NCI-H345 (cell line): ENCODE measurements around the gene FYN.
A peak's percentile ranks its signal among the peaks of the same experiment; 100 is the strongest.
"Not testable (repeated sequence)": the region's sequence is repeated elsewhere in the genome, so short reads cannot be mapped to it uniquely, and the experiment has no call there.

Experiments used
- DNase-seq: peaks from one replicate; lab custom pipeline; 2025; lab: John Stamatoyannopoulos, UW

The FYN gene

DNA sequence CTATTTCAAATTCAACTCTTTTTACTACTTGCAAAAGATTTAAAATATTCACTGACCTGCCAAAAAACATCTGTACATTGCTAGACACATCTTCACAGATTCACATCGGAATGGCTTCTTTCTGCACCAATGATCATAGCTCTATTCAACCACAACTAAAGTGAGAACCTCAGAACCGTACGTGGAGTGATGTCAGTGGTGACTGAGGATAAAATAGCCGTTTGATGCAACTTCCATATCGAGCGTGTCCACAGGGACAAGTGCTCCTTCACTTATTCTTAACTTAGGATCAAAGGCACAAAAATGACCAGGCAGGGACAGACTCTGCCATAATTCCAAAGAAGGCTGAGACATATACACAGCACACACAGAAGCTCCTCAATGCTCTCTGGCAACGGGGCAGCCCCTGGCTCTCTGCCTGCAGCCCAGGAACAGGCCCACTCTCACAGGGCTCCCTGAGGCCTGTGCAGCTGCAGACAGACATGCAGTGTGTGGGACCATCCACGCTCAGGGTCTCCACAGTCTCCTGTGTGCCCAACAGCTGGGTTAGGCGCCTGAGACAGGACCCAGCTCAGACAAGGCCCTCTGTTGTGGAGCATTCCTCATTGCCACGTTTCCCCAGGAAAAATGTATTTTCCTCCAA lies 22.8 kb downstream of the FYN start:
- no peak for DNase-seq

DNA sequence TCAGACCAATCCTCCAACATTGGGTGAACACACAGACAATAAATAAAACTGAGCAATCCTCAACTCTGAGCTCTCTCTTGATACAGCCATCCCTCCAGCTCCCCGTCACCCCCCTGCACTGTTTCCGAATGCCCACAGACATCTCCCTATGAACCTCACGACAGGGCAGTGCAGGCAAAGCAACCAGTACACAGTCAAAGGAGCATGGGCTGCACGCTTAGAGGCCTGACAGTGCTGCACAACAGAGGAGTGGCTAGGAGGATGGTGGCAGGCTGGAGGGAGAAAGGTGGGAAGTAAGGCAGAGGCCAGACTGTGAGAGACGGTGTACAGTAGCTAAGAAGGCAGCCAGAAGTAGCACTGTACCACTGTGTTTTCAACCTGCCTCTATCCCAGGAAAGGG lies 24.0 kb downstream of the FYN start:
- DNase-seq, result no peak

DNA sequence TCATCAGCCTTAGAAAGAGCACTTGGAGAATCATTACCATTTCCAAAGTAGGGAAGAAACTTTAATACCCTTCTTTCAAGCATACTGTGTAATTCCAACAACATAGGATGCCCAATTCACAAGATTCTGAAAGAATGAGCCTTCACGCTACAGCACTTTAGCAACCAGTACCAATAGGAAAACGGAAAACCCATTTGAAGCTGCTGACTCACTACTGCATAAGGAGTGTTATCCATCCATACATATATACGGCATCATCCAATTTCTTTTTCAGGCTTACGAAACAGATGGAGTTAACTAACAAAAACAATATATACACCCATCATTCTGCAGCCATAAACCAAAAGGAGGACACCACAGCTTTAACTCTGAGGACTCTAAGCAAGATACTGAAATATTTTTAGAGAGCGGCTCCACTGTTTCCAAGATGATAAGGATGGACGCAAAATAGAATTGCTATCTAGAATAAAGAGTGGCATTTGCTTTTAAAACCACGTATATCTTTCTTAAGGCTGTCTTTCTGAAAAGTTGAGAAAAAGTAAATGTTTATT lies 24.9 kb downstream of the FYN start:
- DNase-seq, result no peak

DNA sequence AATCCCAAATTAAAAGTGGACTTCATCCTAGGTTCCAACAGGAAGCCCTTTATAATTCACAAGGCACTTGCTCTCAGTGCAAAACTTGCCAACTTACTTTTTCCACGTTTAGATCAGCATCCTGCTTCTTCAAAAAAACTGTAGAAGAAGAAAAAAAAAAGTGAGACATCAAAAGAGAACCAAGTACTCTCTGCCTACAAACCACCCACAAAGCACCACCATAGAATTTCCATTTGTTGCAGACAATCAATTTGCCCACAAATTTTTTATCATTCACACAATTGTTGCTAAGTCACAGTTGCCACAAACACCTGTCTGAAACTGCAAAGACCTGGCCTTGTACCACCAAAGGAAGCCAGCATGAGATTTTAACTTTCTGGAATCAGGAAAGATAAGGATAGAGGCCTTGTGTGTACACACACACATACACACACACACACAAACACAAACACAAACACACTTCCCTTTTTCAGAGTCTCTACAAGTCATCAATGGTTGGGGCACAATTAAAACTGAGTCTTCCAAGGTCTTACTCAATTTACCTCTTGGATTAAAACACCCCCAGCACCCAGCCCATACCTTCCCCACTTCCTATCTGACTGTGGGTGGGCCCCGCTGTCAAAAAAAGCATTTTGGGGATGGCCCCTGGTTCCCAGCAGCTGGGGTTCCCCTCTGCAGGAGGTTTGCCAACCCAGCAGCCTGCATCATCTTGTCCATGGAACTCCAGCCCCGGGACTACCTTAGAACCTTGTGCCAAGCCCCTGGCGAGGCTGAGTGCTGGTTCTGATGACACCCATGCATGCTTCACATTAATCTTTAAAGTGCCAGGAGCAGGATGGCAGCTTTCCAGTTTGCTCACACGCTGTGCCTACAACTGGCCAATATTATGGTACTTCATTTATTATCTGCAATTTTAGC lies 26.5 kb downstream of the FYN start:
- DNase-seq, result peak; percentile 37

DNA sequence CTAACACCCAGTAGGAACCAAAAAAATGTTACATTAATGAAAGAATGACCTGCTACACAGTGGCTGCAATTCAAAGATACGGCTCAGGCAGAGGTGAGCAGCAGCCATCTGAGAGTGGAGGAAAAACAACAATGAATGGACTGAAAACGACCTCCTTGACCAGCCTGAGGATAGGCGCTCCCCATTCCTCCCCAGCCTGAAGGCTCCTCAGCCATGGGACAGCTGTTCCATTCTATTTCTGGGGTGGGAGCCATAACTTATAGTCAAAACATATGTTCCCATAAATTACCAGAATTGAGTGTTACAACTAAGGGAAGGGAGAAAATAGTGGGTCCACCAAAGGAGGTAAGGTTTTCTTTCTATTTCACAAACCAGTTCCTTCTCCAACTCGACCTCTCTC lies 27.2 kb downstream of the FYN start:
- no peak for DNase-seq

DNA sequence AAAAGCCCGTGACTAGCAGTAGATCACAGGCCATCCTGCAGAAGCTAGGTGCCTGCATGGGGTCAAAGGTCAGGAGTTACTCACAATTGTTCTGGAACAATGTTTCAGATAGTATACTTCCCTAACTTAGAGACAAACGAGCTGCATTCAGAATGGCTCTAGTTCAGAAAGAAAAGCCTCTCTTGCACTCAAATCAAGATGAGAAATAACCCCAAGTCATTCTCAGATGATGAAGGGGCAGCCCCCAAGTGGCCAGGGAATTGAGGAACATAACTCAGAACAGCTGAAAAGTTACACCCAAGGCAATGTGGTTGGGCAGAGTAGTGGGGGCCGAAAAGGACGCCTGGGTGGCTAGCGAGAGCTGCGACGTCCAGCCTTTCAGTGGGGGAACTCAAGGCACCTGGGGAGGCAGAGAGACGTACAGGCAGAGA lies 27.8 kb downstream of the FYN start:
- DNase-seq, result no peak

DNA sequence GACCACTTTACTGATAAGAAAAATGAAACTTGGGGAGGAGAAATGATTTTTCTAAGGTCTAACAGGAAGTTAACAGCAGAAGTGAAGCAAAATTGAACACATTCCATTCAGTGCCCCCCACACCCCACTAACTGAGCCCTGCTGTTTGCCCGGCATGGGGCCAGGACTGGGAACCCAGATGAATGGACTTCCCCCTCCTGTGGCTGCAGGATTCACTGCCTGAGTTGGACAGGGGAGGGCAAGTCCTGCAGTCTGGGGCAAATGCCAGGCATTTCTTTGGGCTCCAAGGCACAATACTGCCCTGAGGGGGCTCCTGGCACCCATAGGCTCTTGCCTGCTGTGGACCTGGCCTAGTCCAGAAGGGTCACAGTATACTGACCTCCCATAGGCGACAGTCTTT lies 28.3 kb downstream of the FYN start:
- DNase-seq, result no peak

DNA sequence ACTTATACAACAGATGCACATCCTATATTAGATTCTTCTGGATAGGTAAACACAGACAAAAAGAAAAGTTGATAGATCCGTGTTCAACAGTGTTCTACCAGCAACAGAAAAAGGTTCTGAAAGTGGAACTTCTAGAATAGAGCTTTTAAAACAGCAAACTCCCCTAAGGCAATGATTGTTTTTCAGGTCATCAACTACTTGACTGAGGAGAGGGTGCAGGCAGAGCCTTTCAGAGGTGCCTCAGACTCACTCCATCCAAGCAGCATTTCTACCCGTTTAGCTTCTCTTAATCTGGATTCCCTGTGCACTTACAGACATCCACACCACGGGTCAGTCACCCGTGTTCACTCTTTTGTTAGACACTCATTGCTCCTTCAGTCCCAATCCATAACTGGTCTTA lies 28.9 kb downstream of the FYN start:
- no peak for DNase-seq

DNA sequence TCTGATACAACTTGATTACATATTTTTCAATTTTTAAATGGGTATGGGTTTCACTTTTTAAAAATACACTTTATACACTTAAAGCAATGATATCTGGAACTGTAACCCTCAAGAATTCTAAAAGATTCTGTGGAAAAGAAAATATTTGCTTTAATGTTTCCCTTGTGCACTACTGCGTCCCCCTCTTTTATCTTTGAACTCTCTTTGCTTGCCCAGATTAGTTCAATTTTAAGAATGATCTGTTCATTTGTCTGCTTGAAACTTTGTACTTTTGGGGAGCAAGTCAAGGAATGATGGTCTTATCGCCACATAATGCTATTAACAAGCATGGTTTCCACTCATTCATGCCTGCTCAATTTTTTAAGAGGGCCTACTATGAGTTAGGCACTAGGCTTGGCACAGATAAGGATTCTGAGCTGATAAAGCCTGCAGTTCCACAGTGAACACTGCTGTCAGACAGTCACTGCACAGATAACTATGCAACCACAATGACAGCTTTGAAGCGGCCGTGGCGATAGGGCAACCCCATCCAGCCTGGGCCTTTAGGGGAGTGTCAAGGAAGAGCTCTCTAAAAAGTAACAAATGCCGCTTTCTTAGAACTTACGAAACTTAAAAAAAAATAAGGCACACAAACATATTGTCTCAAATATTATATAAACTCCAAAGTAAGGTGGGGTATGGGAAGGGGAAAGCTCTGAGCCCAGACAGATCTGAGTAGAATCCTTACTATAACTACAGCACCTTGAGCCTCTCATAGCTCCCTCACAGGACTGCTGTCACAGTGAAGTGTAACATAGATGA lies 29.7 kb downstream of the FYN start:
- DNase-seq, result no peak

DNA sequence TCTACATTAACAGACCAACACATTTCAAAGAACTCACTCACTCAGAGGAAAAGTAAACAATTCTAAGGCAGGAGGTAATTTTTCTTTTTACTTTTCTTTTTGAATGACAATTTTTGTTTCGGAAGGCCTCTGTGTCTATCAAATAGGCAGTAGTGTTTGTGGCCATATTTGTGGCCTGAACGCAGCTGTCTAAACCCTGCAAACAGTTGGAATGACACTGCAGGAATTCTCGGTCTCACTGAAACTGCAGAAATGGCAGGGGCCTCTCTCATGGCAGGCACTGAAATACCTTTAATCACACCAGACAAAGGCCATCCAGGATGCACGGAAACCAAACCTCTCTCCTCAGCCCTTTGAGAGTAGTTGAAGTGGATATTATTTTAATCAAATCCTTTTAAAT lies 30.4 kb downstream of the FYN start:
- no peak for DNase-seq

DNA sequence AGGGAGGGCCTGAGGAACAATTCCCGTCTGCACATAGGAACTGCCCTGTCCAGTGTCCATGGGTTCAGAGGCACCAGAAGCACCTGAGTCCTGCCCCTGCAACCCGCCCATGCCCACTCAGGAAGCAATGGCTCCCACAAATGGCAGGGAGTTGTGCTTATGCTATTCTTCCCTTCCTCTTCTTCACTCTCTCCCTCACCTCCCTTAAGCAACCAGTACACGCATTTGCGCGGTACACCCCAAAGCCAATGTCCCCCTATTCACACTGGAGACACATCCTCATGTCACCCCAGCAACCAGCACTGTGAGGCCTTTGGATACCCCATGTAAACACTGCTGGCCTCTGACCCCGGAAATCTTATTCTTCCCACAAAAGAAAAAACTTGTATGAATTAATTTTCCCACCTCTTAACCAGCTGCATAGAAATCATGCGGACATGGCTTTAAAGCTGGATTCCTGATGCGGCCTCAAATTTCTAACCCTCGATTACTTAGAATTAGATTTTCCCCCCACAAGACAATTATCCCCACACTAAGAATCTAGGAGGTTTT lies 30.9 kb downstream of the FYN start:
- DNase-seq, result no peak

DNA sequence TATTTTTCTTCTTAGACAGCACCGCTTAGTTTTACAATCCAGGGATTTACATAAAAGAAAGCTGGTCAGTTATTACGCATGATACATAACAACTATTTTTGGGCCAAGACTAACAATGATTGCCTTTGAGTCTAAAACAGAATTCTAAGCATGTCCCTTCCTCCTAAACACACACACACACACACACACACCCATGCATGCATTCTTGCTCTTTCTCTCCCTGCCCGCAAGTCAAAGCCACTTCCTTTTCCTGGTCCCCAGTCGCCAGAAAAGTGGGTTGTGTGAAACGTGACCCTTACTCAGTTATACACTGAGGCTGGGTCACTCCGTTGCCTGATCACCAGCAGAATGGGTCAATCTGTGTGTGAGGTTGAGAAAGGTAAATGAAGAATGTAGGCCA lies 31.4 kb downstream of the FYN start:
- DNase-seq, result no peak

DNA sequence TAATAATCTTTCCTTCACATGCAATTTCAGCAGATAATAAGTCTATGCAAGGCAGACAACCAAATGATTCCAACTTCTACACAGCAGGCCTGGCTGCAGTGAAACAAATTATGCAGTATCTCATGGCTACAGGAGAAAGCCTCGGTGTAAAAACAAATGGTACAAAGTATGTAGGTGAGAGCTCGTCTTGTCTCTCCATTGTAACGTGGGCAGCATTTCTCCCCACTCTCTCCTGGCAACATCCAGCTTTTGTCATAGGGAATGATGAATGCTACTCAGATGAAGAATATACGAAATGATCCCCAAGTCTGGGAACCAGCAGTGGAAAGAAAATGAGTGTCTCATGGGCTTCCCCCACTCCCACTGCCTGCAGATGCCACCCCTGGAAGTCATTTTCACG lies 32.4 kb downstream of the FYN start:
- no peak for DNase-seq

DNA sequence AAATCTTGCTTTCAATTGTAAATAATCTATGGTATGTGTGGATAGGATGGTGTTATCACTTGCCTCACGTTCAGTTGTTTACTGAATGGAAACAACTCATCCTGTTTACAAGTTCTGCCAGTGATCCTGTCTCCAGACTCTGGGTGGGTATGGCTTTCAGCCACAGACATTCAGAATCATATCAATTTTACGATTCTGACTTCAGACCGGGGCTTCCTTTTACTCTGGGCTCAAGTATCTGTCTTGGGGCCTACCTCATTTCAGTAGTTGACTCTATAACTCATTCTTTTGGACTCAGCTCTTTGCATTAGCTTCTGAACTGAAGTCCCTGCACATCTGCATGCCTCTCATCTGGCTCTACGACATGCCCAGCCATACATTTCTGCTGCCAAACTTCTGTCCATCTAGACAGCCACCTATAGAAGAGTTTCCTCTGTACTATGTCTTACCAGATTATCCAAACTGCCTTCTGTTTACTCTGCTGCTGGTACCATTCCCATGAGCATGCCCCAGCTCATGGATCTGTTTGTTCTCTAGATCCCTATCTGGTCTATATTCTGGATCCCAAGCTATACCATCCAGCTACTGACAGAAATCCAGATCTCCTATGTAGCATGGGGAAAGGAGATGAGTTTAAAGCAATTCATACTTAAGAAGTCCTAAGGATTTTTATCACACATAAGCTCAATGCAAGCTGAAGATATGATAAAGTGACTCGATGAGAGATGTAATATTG lies 34.3 kb downstream of the FYN start:
- DNase-seq, result no peak

DNA sequence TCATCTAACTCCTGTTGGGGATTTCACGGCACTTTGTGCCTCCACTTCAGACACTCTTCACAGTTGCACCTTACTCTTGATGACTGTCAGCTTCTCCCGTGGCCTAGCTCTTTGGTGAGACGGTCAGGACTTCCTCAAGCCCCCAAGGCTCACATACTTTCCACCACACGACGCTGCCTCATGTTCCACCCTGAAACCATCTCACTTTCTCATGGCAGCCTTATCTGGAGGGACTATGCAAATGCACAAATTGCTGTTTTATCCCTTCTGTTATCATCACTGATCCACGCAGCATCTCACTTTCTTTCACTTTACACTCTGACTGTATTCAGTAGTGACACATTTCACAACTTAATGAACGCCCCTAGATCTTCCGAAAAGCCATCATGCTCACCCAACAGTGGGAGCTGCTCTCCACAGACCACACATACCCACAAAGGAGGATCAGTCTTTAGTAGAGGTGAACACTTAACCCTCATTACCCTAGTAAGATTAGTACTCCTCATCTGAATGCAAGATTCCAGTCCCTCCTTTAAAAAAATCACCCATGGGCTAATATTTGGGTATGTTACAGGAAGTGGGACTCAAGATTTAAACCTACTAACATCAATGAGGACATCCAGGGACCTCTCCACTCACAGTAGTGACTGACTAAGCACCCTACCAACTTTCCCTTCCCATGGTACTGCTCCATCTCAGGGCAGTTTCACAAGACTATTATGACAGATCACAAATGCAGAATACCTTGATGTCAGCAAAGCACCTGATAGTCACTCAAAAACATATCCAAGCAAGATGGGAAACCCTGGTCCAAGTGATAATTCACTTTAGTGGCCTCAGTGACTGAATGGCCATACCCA lies 35.4 kb downstream of the FYN start:
- DNase-seq, result no peak

DNA sequence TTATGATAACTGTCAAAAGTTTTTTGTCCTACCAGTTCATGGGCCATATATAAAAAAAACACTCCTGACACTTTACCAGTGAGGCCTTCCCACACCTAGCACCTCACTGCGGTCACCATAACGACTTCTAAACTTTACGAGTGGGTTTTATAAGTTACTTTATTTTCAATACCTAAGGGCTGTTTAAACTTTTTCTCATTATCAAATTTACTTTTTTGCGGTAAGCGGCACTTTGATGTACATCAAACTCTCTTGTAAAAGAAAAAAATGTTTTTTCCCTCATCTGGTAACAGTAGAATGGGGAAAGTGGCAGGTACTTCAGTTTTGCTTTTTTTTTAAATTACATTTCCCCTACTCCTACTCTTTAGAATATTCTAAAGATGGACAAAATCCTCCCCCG lies 36.2 kb downstream of the FYN start:
- DNase-seq, result no peak

DNA sequence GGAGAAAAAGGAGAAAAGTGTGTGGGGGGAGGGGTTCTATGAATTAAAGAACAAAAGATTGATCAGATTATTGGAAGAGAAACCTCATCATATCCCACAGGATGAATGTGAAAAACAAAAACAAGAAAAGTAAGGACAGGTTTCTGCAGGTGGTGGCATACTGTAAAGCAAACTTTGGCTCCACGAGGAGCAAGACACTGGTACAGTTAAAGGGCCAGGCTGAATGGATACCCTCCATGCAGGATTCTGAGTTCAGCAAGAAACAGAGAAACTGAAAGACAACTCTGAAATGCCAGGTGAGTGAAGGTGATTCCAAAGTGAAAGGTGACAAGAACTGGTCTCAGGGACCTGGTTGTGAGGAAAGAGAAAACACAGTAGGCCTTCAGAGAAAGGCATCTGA lies 37.4 kb downstream of the FYN start:
- DNase-seq, result no peak

DNA sequence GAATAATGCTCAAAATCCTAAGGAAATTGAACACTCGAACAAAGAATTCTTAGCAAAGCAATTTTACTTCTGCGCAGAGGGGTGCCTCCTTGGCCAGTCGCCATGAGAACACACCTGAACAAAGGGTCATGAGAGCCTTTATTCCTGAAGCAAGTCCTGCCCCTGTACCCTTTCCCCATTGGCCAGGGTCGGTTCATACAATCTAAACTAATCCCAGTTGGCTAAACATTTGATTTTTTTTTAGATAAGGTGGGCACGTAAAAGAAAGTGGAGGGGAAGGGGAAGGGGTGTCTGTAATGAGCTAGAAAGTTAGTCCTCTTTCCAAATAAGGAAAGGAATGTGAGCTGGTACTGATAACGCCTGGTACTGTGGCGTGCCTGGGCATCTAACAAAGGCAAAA lies 37.9 kb downstream of the FYN start:
- DNase-seq, result not testable (repeated sequence)

DNA sequence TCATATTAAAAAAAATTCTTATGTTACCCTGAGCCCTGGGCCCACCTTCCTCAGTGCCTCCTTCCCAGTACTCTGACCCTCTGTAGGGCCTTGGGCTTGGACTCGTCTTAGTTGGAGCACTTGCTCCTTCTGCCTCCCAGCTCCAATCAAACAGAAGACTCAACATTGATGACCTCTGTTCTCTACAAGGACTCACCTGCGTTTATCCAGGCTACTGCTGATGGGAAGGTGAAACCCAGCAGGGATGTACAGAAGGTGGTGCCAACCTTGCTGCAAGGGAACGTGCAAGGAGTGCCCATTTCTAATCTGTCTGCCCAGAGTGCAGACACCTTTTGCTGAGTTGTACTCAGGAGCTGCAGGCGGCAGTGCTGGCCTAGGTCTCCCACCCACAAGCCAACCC lies 38.9 kb downstream of the FYN start:
- no peak for DNase-seq

DNA sequence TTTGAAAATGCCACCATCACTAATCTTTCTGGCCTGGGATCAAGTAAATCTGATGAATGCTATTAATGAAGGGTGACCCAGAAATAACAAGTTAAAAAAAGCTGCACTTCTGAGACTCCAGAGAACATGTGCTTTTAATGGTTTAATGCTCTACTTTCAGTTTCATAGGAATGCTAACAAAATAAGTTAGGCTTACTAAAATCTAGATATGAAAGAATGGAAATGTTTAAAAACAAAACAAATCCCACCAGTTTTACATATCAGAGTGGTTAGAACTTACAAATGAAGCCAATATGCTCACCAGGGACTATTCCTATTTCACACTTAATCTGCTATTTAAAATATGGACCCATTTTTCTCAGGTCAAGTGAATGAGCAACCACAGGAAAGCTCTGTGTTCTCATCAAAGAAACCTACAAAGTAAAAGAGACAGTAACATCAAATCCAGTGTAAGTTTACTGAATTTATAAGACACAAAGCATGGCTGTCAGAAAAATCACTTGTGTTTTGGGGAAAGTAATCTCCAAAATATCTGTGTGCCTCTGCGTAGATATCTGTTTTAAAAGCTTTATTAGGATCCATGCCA lies 40.3 kb downstream of the FYN start:
- DNase-seq, result no peak
